Mesenchymal stem cell (in vitro differentiated cells and primary cell): ENCODE results near the gene SPOCK2.

Experiments
- DNase-seq: peaks from one replicate; pipeline ENCODE4 v3.0.0-alpha.2; 2013
- H2AFZ ChIP-seq: one replicate; pipeline ENCODE4 v1.6.1; 2013; ENCODE audit warnings: low read depth, mild to moderate bottlenecking, control low read depth, inconsistent platforms, low read length, moderate library complexity
- H2AK5ac ChIP-seq: 2 replicates; pipeline ENCODE4 v1.6.1; 2013; ENCODE audit warnings: low read length, moderate library complexity, mild to moderate bottlenecking, inconsistent platforms; ENCODE audit not compliant: severe bottlenecking
- H2BK120ac ChIP-seq: one replicate; pipeline ENCODE4 v1.6.1; 2013; ENCODE audit warnings: low read depth, mild to moderate bottlenecking, inconsistent platforms, low read length, moderate library complexity
- H2BK12ac ChIP-seq, 2 experiments: one replicate each; pipeline ENCODE4 v1.6.1; 2013; ENCODE audit warnings: inconsistent platforms in 2 of 2, low read length in 2 of 2, mild to moderate bottlenecking in 2 of 2, moderate library complexity in 2 of 2, control low read depth in 1 of 2
- H2BK15ac ChIP-seq: one replicate; pipeline ENCODE4 v1.6.1; 2013; ENCODE audit warnings: mild to moderate bottlenecking, low read depth, inconsistent platforms; ENCODE audit not compliant: poor library complexity, severe bottlenecking
- H2BK5ac ChIP-seq: 2 replicates; pipeline ENCODE4 v1.6.1; 2013; ENCODE audit warnings: low read depth, mild to moderate bottlenecking, low read length, control low read depth, inconsistent platforms; ENCODE audit not compliant: poor library complexity, severe bottlenecking
- H3K14ac ChIP-seq, 2 experiments: one replicate each; pipeline ENCODE4 v1.6.1; 2013; ENCODE audit warnings: inconsistent platforms in 2 of 2, low read length in 2 of 2, control low read depth in 1 of 2, mild to moderate bottlenecking in 1 of 2, moderate library complexity in 1 of 2
- H3K18ac ChIP-seq, 2 experiments: one replicate each; pipeline ENCODE4 v1.6.1; 2013; ENCODE audit warnings: inconsistent platforms in 2 of 2, low read length in 2 of 2, control low read depth in 1 of 2, low read depth in 1 of 2, mild to moderate bottlenecking in 1 of 2
- H3K23ac ChIP-seq, 2 experiments: one replicate each; pipeline ENCODE4 v1.6.1; 2013; ENCODE audit warnings: inconsistent platforms in 2 of 2, low read length in 2 of 2, mild to moderate bottlenecking in 2 of 2, moderate library complexity in 2 of 2, control low read depth in 1 of 2
- H3K27ac ChIP-seq: 2 replicates; pipeline ENCODE4 v1.5.1; 2013; ENCODE audit warnings: mild to moderate bottlenecking, moderate library complexity, low read length, control low read depth, inconsistent platforms; ENCODE audit not compliant: poor library complexity, severe bottlenecking
- H3K27me3 ChIP-seq, 2 experiments: 2 replicates each; pipeline versions ENCODE4 v1.6.1 to v1.7.0; 2013; ENCODE audit warnings: low read length in 2 of 2, mild to moderate bottlenecking in 2 of 2, moderate library complexity in 2 of 2, control low read depth in 1 of 2, inconsistent platforms in 1 of 2; ENCODE audit not compliant: control insufficient read depth in 1 of 2, insufficient read depth in 1 of 2
- H3K36me3 ChIP-seq, 2 experiments: 2 replicates each; pipeline versions ENCODE4 v1.6.1 to v1.7.0; 2013; ENCODE audit warnings: low read length in 2 of 2, control low read depth in 1 of 2, inconsistent platforms in 1 of 2, low read depth in 1 of 2, mild to moderate bottlenecking in 1 of 2; ENCODE audit not compliant: insufficient read depth in 2 of 2, control insufficient read depth in 1 of 2
- H3K4ac ChIP-seq, 2 experiments: one replicate each; pipeline ENCODE4 v1.6.1; 2013; ENCODE audit warnings: inconsistent platforms in 2 of 2, low read length in 2 of 2, mild to moderate bottlenecking in 2 of 2, moderate library complexity in 2 of 2, control low read depth in 1 of 2, low read depth in 1 of 2
- H3K4me1 ChIP-seq: 2 replicates; pipeline ENCODE4 v1.6.1; 2013; ENCODE audit warnings: low read depth, low read length, control low read depth; ENCODE audit not compliant: control insufficient read depth, insufficient read depth
- H3K4me2 ChIP-seq: 2 replicates; pipeline ENCODE4 v1.6.1; 2013; ENCODE audit warnings: low read length, mild to moderate bottlenecking, inconsistent platforms; ENCODE audit not compliant: poor library complexity, severe bottlenecking
- H3K4me3 ChIP-seq, 2 experiments: 2 replicates each; pipeline versions ENCODE4 v1.5.1 to v1.7.0; 2013; ENCODE audit warnings: low read length in 2 of 2, mild to moderate bottlenecking in 2 of 2, control low read depth in 1 of 2, low read depth in 1 of 2; ENCODE audit not compliant: insufficient read depth in 1 of 2
- H3K79me1 ChIP-seq: replicated peaks from 2 replicates; pipeline ENCODE4 v1.6.1; 2013; ENCODE audit warnings: mild to moderate bottlenecking, control low read depth, low read length, inconsistent platforms; ENCODE audit not compliant: poor library complexity, severe bottlenecking
- H3K9ac ChIP-seq: 2 replicates; pipeline ENCODE4 v1.7.0; 2013; ENCODE audit warnings: mild to moderate bottlenecking, low read length, moderate library complexity
- H3K9me3 ChIP-seq: 2 replicates; pipeline ENCODE4 v1.7.0; 2013; ENCODE audit warnings: mild to moderate bottlenecking, low read length; ENCODE audit not compliant: control insufficient read depth
- H4K8ac ChIP-seq: one replicate; pipeline ENCODE4 v1.6.1; 2013; ENCODE audit warnings: inconsistent platforms, mild to moderate bottlenecking, low read length, moderate library complexity
- H4K91ac ChIP-seq: one replicate; pipeline ENCODE4 v1.6.1; 2013; ENCODE audit warnings: mild to moderate bottlenecking, low read length, inconsistent platforms
- WGBS: methylation state at CpG from one replicate; pipeline ENCODE4 v1.1.7; 2013; ENCODE audit warnings: mixed read lengths; 5-methylcytosine and 5-hydroxymethylcytosine counted together

SPOCK2 gene

GRCh38 chr10:72134785-72135767, 46.7 kb upstream of the SPOCK2 start:
- no peaks in the 10 kb centered on the region for H3K27me3 ChIP-seq
- H3K23ac ChIP-seq = no peak overlapping the region
- no peak overlapping the region for H2AK5ac ChIP-seq
- H3K79me1 ChIP-seq = peaks cover 11% of the 10 kb centered on the region
- no peak overlapping the region for H3K4me2 ChIP-seq
- no peak overlapping the region for H2BK15ac ChIP-seq
- H3K27ac ChIP-seq = no peak overlapping the region
- peaks cover 1% of the 10 kb centered on the region for H3K4me1 ChIP-seq
- no peak overlapping the region for H2BK5ac ChIP-seq
- no peak overlapping the region for H2AFZ ChIP-seq
- H3K18ac ChIP-seq = no peak overlapping the region
- H2BK120ac ChIP-seq = no peak overlapping the region
- no peak overlapping the region for H4K8ac ChIP-seq
- H3K14ac ChIP-seq = no peak overlapping the region
- H3K9me3 ChIP-seq = no peaks in the 10 kb centered on the region
- H3K4ac ChIP-seq = no peak overlapping the region
- WGBS = 92% methylated on average over 8 of the region's 10 CpGs
- H2BK12ac ChIP-seq = no peak overlapping the region
- no peak overlapping the region for H3K4me3 ChIP-seq
- H3K9ac ChIP-seq = no peak overlapping the region
- DNase-seq = no peak
- peaks cover 9 to 24% of the 10 kb centered on the region in 2 experiments for H3K36me3 ChIP-seq
- H4K91ac ChIP-seq = no peak overlapping the region

- Histone ChIP-seq H2AFZ (no peak overlapping the region), H3K23ac (no peak overlapping the region), H2BK5ac (no peak overlapping the region), H3K4me2 (no peak overlapping the region), H2BK15ac (no peak overlapping the region), H3K79me1 (peaks cover 10% of the 10 kb centered on the region), H3K27me3 (no peaks in the 10 kb centered on the region), H4K8ac (no peak overlapping the region), H2AK5ac (no peak overlapping the region), H2BK12ac (no peak overlapping the region), H3K14ac (no peak overlapping the region), H3K4ac (no peak overlapping the region), H3K18ac (no peak overlapping the region), H3K4me1 (peaks cover 1% of the 10 kb centered on the region), H3K36me3 (peaks cover 9 to 24% of the 10 kb centered on the region in 2 experiments), H3K27ac (no peak overlapping the region), H3K4me3 (no peak overlapping the region), H3K9me3 (no peaks in the 10 kb centered on the region), H2BK120ac (no peak overlapping the region), H3K9ac (no peak overlapping the region), H4K91ac (no peak overlapping the region)
- peak; percentile 81 for DNase-seq
Observed at GRCh38 chr10:72133517-72133916, 45.2 kb upstream of the SPOCK2 start.

- no peak overlapping the region for H2AK5ac ChIP-seq
- no peak overlapping the region for H3K18ac ChIP-seq
- H3K9ac ChIP-seq = no peak overlapping the region
- peaks cover 9 to 24% of the 10 kb centered on the region in 2 experiments for H3K36me3 ChIP-seq
- H3K79me1 ChIP-seq = peaks cover 9% of the 10 kb centered on the region
- H3K27me3 ChIP-seq = no peaks in the 10 kb centered on the region
- no peak overlapping the region for H3K4me2 ChIP-seq
- H2BK15ac ChIP-seq = no peak overlapping the region
- H3K9me3 ChIP-seq = no peaks in the 10 kb centered on the region
- no peak overlapping the region for H4K8ac ChIP-seq
- H4K91ac ChIP-seq = no peak overlapping the region
- H3K23ac ChIP-seq = no peak overlapping the region
- H2AFZ ChIP-seq = no peak overlapping the region
- H2BK120ac ChIP-seq = no peak overlapping the region
- H3K4ac ChIP-seq = no peak overlapping the region
- no peak overlapping the region for H3K14ac ChIP-seq
- H2BK5ac ChIP-seq = no peak overlapping the region
- H3K4me3 ChIP-seq = no peak overlapping the region
- no peak for DNase-seq
- no peak overlapping the region for H3K27ac ChIP-seq
- 96% methylated on average over 4 of the region's 4 CpGs for WGBS
- no peak overlapping the region for H2BK12ac ChIP-seq
- peaks cover 1% of the 10 kb centered on the region for H3K4me1 ChIP-seq
Observed at GRCh38 chr10:72132854-72133253, 44.5 kb upstream of the SPOCK2 start.

GRCh38 chr10:72127571-72127970, 39.2 kb upstream of the SPOCK2 start:
- H4K8ac ChIP-seq = no peak overlapping the region
- no peaks in the 10 kb centered on the region for H3K9me3 ChIP-seq
- no peak overlapping the region for H2AK5ac ChIP-seq
- no peak overlapping the region for H3K18ac ChIP-seq
- H3K9ac ChIP-seq = no peak overlapping the region
- no peak for DNase-seq
- H3K27ac ChIP-seq = no peak overlapping the region
- no peak overlapping the region for H3K23ac ChIP-seq
- H3K4me3 ChIP-seq = no peak overlapping the region
- no peak overlapping the region for H3K4me2 ChIP-seq
- H3K4me1 ChIP-seq = no peaks in the 10 kb centered on the region
- no peak overlapping the region for H2BK15ac ChIP-seq
- H3K27me3 ChIP-seq = no peaks in the 10 kb centered on the region
- H2BK12ac ChIP-seq = no peak overlapping the region
- H3K4ac ChIP-seq = no peak overlapping the region
- 67% methylated on average over 2 of the region's 2 CpGs for WGBS
- H2BK120ac ChIP-seq = no peak overlapping the region
- H3K36me3 ChIP-seq = peaks cover 0 to 15% of the 10 kb centered on the region in 2 experiments
- H3K14ac ChIP-seq = no peak overlapping the region
- H4K91ac ChIP-seq = no peak overlapping the region
- H3K79me1 ChIP-seq = no peaks in the 10 kb centered on the region
- no peak overlapping the region for H2AFZ ChIP-seq
- no peak overlapping the region for H2BK5ac ChIP-seq
